Neural progenitor cell (in vitro differentiated cells): Measurements from ENCODE around the gene ZNF267.

Experiments used
- EZH2 ChIP-seq: fragments of 200-600 bp; sonication (generic); IDR thresholded peaks from 2 replicates; pipeline ENCODE4 v1.6.1; 2017; ENCODE audit warnings: antibody characterized with exemption, mild to moderate bottlenecking, moderate library complexity
- EZH2phosphoT487 ChIP-seq: fragments of 200-600 bp; sonication (generic); IDR thresholded peaks from 2 replicates; pipeline ENCODE4 v1.6.1; 2017; ENCODE audit warnings: antibody characterized with exemption
- TF ChIP-seq, protein P1 (sequence below): fragments of 200-600 bp; sonication (generic); IDR thresholded peaks from 2 replicates; pipeline ENCODE4 v1.5.1; 2017; ENCODE audit warnings: antibody characterized with exemption, mild to moderate bottlenecking

DNA sequence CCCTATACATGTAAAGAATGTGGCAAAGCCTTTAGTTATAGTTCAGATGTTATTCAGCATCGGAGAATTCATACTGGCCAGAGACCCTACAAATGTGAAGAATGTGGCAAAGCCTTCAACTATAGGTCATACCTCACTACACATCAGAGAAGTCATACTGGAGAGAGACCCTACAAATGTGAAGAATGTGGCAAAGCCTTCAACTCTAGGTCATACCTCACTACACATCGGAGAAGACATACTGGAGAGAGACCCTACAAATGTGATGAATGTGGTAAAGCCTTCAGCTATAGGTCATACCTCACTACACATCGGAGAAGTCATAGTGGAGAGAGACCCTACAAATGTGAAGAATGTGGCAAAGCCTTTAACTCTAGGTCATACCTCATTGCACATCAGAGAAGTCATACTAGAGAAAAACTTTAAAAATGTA is 42.5 kb downstream of the ZNF267 start:
- TF ChIP-seq EZH2 (no peak), EZH2phosphoT487 (no peak)
- TF ChIP-seq, protein P1, sequence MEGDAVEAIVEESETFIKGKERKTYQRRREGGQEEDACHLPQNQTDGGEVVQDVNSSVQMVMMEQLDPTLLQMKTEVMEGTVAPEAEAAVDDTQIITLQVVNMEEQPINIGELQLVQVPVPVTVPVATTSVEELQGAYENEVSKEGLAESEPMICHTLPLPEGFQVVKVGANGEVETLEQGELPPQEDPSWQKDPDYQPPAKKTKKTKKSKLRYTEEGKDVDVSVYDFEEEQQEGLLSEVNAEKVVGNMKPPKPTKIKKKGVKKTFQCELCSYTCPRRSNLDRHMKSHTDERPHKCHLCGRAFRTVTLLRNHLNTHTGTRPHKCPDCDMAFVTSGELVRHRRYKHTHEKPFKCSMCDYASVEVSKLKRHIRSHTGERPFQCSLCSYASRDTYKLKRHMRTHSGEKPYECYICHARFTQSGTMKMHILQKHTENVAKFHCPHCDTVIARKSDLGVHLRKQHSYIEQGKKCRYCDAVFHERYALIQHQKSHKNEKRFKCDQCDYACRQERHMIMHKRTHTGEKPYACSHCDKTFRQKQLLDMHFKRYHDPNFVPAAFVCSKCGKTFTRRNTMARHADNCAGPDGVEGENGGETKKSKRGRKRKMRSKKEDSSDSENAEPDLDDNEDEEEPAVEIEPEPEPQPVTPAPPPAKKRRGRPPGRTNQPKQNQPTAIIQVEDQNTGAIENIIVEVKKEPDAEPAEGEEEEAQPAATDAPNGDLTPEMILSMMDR: no peak
